ENCODE data around the gene SCUBE1.

GRCh38 chr22:43377896-43378704 is 34.9 kb upstream of the SCUBE1 start:
- TF ChIP-seq POLR2A (IDR thresholded peaks at IDR 0.05; ENCODE audit: low read depth, low read length) (no peak), RFX5 (IDR thresholded peaks at IDR 0.05; ENCODE audit: low read depth, low read length) (no peak), MAZ (IDR thresholded peaks at IDR 0.05; ENCODE audit: borderline replicate concordance, low read depth, low read length) (no peak), FOS (IDR thresholded peaks at IDR 0.05; ENCODE audit: low read depth, low read length) (no peak), USF2 (IDR thresholded peaks at IDR 0.05; ENCODE audit: low read depth, low read length) (0 out of 2 replicates have a peak, but pooled peaks have one; percentile 17)
- TF ChIP-seq, protein P1, sequence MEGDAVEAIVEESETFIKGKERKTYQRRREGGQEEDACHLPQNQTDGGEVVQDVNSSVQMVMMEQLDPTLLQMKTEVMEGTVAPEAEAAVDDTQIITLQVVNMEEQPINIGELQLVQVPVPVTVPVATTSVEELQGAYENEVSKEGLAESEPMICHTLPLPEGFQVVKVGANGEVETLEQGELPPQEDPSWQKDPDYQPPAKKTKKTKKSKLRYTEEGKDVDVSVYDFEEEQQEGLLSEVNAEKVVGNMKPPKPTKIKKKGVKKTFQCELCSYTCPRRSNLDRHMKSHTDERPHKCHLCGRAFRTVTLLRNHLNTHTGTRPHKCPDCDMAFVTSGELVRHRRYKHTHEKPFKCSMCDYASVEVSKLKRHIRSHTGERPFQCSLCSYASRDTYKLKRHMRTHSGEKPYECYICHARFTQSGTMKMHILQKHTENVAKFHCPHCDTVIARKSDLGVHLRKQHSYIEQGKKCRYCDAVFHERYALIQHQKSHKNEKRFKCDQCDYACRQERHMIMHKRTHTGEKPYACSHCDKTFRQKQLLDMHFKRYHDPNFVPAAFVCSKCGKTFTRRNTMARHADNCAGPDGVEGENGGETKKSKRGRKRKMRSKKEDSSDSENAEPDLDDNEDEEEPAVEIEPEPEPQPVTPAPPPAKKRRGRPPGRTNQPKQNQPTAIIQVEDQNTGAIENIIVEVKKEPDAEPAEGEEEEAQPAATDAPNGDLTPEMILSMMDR (conservative IDR thresholded peaks at IDR 0.05; ENCODE audit: low read depth, low read length) = no peak

All from IMR-90 (cell line).